ENCODE data around the gene KNTC1. TPM values are rescaled to one million over a fixed set of nuclear protein-coding genes. Genes with fewer than 3 reads are reported as not detected.
"Not testable (repeated sequence)": the region's sequence is repeated elsewhere in the genome, so short reads cannot be mapped to it uniquely, and the experiment has no call there.

Gene KNTC1
- total and polyA plus RNA-seq, 3 experiments from 2014 or later = 3.8 to 69.6 (median 66.0) TPM

- H3K27me3 ChIP-seq (ENCODE audit: insufficient read depth, low read length, poor library complexity, severe bottlenecking); H3K4me1 ChIP-seq (ENCODE audit: insufficient read depth, low read length); H3K27me3 Mint-ChIP-seq; H3K4me1 Mint-ChIP-seq; POLR2A ChIA-PET; H3K9me3 Mint-ChIP-seq; DNase-seq; H3K27ac ChIP-seq (ENCODE audit: low read depth, low read length); H3K36me3 ChIP-seq (ENCODE audit: insufficient read depth, low read length); H3K4me3 ChIP-seq (ENCODE audit: low read length); H3K9me3 ChIP-seq (ENCODE audit: low read length); H3K4me3 Mint-ChIP-seq: not testable (repeated sequence)
- CTCF ChIA-PET = interaction anchor here (1.4 kb wide), 1 partner anchor 12 kb away, joined by 3 read pairs; no protein-coding TSS in a partner anchor
- Mint-ChIP-seq H3K36me3 (peaks cover 0 to 45% (median 9%) of the 10 kb centered on the region in 3 donors), H3K27ac (peak overlapping the region in 1 of 8 donors; percentile 29)
These were observed 65.5 kb downstream of the KNTC1 start for GRCh38 chr12:122592543-122592942.

GRCh38 chr12:122593910-122594309 is 66.9 kb downstream of the KNTC1 start:
- H3K9me3 Mint-ChIP-seq = no peaks in the 10 kb centered on the region
- no peak overlapping the region for H3K27ac Mint-ChIP-seq
- ChIA-PET POLR2A (no interaction called here), CTCF (no interaction called here)
- no peak overlapping the region for H3K4me3 Mint-ChIP-seq
- DNase-seq = no peak
- no peaks in the 10 kb centered on the region for H3K36me3 ChIP-seq (ENCODE audit: insufficient read depth, low read length)
- H3K9me3 ChIP-seq (ENCODE audit: low read length) = no peaks in the 10 kb centered on the region
- no peak overlapping the region for H3K4me3 ChIP-seq (ENCODE audit: low read length)
- no peaks in the 10 kb centered on the region for H3K27me3 Mint-ChIP-seq
- H3K27ac ChIP-seq (ENCODE audit: low read depth, low read length) = no peak overlapping the region
- H3K36me3 Mint-ChIP-seq = peaks cover 0 to 42% (median 13%) of the 10 kb centered on the region in 3 donors
- peaks cover 0 to 4% (median 0%) of the 10 kb centered on the region in 3 donors for H3K4me1 Mint-ChIP-seq
- H3K27me3 ChIP-seq (ENCODE audit: insufficient read depth, low read length, poor library complexity, severe bottlenecking) = no peaks in the 10 kb centered on the region
- H3K4me1 ChIP-seq (ENCODE audit: insufficient read depth, low read length) = no peaks in the 10 kb centered on the region

GRCh38 chr12:122596838-122597237 is 69.8 kb downstream of the KNTC1 start:
- POLR2A ChIA-PET = no interaction called here
- H3K27me3 Mint-ChIP-seq = no peaks in the 10 kb centered on the region

GRCh38 chr12:122602456-122602855 is 75.4 kb downstream of the KNTC1 start:
- no peaks in the 10 kb centered on the region for H3K4me1 Mint-ChIP-seq
- ChIA-PET POLR2A (no interaction called here), CTCF (no interaction called here)
- H3K36me3 Mint-ChIP-seq = peaks cover 3 to 32% (median 16%) of the 10 kb centered on the region in 3 donors
- H3K27me3 Mint-ChIP-seq = no peaks in the 10 kb centered on the region
- H3K27ac ChIP-seq (ENCODE audit: low read depth, low read length) = no peak overlapping the region
- H3K36me3 ChIP-seq (ENCODE audit: insufficient read depth, low read length) = no peaks in the 10 kb centered on the region
- H3K9me3 Mint-ChIP-seq = no peaks in the 10 kb centered on the region
- H3K4me1 ChIP-seq (ENCODE audit: insufficient read depth, low read length) = no peaks in the 10 kb centered on the region
- no peak overlapping the region for H3K27ac Mint-ChIP-seq
- H3K27me3 ChIP-seq (ENCODE audit: insufficient read depth, low read length, poor library complexity, severe bottlenecking) = no peaks in the 10 kb centered on the region
- no peak for DNase-seq
- no peaks in the 10 kb centered on the region for H3K9me3 ChIP-seq (ENCODE audit: low read length)
- no peak overlapping the region for H3K4me3 ChIP-seq (ENCODE audit: low read length)
- no peak overlapping the region for H3K4me3 Mint-ChIP-seq

More at GRCh38 chr12:122596838-122597237, 69.8 kb downstream of the KNTC1 start:
- no peaks in the 10 kb centered on the region for H3K36me3 ChIP-seq (ENCODE audit: insufficient read depth, low read length)
- Mint-ChIP-seq H3K4me3 (no peak overlapping the region), H3K27ac (peak overlapping the region in 3 of 8 donors; percentile 17 to 82 (median 76)), H3K36me3 (peaks cover 0 to 27% (median 9%) of the 10 kb centered on the region in 3 donors), H3K4me1 (peaks cover 0 to 4% (median 0%) of the 10 kb centered on the region in 3 donors), H3K9me3 (no peaks in the 10 kb centered on the region)
- no peak for DNase-seq
- CTCF ChIA-PET = no interaction called here
- no peaks in the 10 kb centered on the region for H3K9me3 ChIP-seq (ENCODE audit: low read length)
- H3K27me3 ChIP-seq (ENCODE audit: insufficient read depth, low read length, poor library complexity, severe bottlenecking) = no peaks in the 10 kb centered on the region
- no peak overlapping the region for H3K4me3 ChIP-seq (ENCODE audit: low read length)
- no peak overlapping the region for H3K27ac ChIP-seq (ENCODE audit: low read depth, low read length)
- no peaks in the 10 kb centered on the region for H3K4me1 ChIP-seq (ENCODE audit: insufficient read depth, low read length)

GRCh38 chr12:122604993-122605392 is 77.9 kb downstream of the KNTC1 start:
- no peaks in the 10 kb centered on the region for H3K9me3 ChIP-seq (ENCODE audit: low read length)
- no peak overlapping the region for H3K4me3 ChIP-seq (ENCODE audit: low read length)
- no peaks in the 10 kb centered on the region for H3K9me3 Mint-ChIP-seq
- no peaks in the 10 kb centered on the region for H3K4me1 Mint-ChIP-seq
- no peaks in the 10 kb centered on the region for H3K36me3 ChIP-seq (ENCODE audit: insufficient read depth, low read length)
- no peaks in the 10 kb centered on the region for H3K27me3 ChIP-seq (ENCODE audit: insufficient read depth, low read length, poor library complexity, severe bottlenecking)
- H3K36me3 Mint-ChIP-seq = peaks cover 3 to 36% (median 15%) of the 10 kb centered on the region in 3 donors
- no peak for DNase-seq
- no peak overlapping the region for H3K4me3 Mint-ChIP-seq
- POLR2A ChIA-PET = no interaction called here
- H3K27me3 Mint-ChIP-seq = no peaks in the 10 kb centered on the region
- CTCF ChIA-PET = no interaction called here
- no peak overlapping the region for H3K27ac Mint-ChIP-seq
- H3K27ac ChIP-seq (ENCODE audit: low read depth, low read length) = no peak overlapping the region
- H3K4me1 ChIP-seq (ENCODE audit: insufficient read depth, low read length) = no peaks in the 10 kb centered on the region

GRCh38 chr12:122609732-122610131 is 82.7 kb downstream of the KNTC1 start:
- H3K27me3 Mint-ChIP-seq = no peaks in the 10 kb centered on the region
- CTCF ChIA-PET = no interaction called here
- Histone ChIP-seq H3K27me3 (ENCODE audit: insufficient read depth, low read length, poor library complexity, severe bottlenecking) (no peaks in the 10 kb centered on the region), H3K27ac (ENCODE audit: low read depth, low read length) (no peak overlapping the region), H3K4me3 (ENCODE audit: low read length) (no peak overlapping the region), H3K9me3 (ENCODE audit: low read length) (no peaks in the 10 kb centered on the region), H3K4me1 (ENCODE audit: insufficient read depth, low read length) (no peaks in the 10 kb centered on the region), H3K36me3 (ENCODE audit: insufficient read depth, low read length) (no peaks in the 10 kb centered on the region)
- no peak overlapping the region for H3K27ac Mint-ChIP-seq
- no peaks in the 10 kb centered on the region for H3K9me3 Mint-ChIP-seq
- H3K4me1 Mint-ChIP-seq = no peaks in the 10 kb centered on the region
- peaks cover 8 to 54% (median 12%) of the 10 kb centered on the region in 3 donors for H3K36me3 Mint-ChIP-seq
- no peak for DNase-seq
- no peak overlapping the region for H3K4me3 Mint-ChIP-seq
- POLR2A ChIA-PET = interaction anchor here (0.6 kb wide), 1 partner anchor 560 kb away, joined by 6 read pairs; no protein-coding TSS in a partner anchor

- H3K4me3 ChIP-seq (ENCODE audit: low read length) = no peak overlapping the region
- H3K4me1 ChIP-seq (ENCODE audit: insufficient read depth, low read length) = no peaks in the 10 kb centered on the region
- POLR2A ChIA-PET = interaction anchor here (0.6 kb wide), 1 partner anchor 559 kb away, joined by 6 read pairs; no protein-coding TSS in a partner anchor
- CTCF ChIA-PET = no interaction called here
- no peak overlapping the region for H3K4me3 Mint-ChIP-seq
- H3K36me3 ChIP-seq (ENCODE audit: insufficient read depth, low read length) = no peaks in the 10 kb centered on the region
- H3K27ac ChIP-seq (ENCODE audit: low read depth, low read length) = no peak overlapping the region
- no peaks in the 10 kb centered on the region for H3K9me3 ChIP-seq (ENCODE audit: low read length)
- no peaks in the 10 kb centered on the region for H3K27me3 ChIP-seq (ENCODE audit: insufficient read depth, low read length, poor library complexity, severe bottlenecking)
- H3K36me3 Mint-ChIP-seq = peaks cover 7 to 55% (median 11%) of the 10 kb centered on the region in 3 donors
- no peaks in the 10 kb centered on the region for H3K27me3 Mint-ChIP-seq
- no peaks in the 10 kb centered on the region for H3K4me1 Mint-ChIP-seq
- H3K9me3 Mint-ChIP-seq = no peaks in the 10 kb centered on the region
- no peak overlapping the region for H3K27ac Mint-ChIP-seq
- no peak for DNase-seq
These were observed 83.2 kb downstream of the KNTC1 start for GRCh38 chr12:122610207-122610606.

- Mint-ChIP-seq H3K27ac (no peak overlapping the region), H3K9me3 (no peaks in the 10 kb centered on the region), H3K36me3 (peaks cover 7 to 55% (median 11%) of the 10 kb centered on the region in 3 donors), H3K4me3 (no peak overlapping the region), H3K27me3 (no peaks in the 10 kb centered on the region), H3K4me1 (no peaks in the 10 kb centered on the region)
- no peak overlapping the region for H3K4me3 ChIP-seq (ENCODE audit: low read length)
- no peaks in the 10 kb centered on the region for H3K9me3 ChIP-seq (ENCODE audit: low read length)
- H3K27me3 ChIP-seq (ENCODE audit: insufficient read depth, low read length, poor library complexity, severe bottlenecking) = no peaks in the 10 kb centered on the region
- ChIA-PET POLR2A (no interaction called here), CTCF (no interaction called here)
- no peak for DNase-seq
- H3K4me1 ChIP-seq (ENCODE audit: insufficient read depth, low read length) = no peaks in the 10 kb centered on the region
- H3K36me3 ChIP-seq (ENCODE audit: insufficient read depth, low read length) = no peaks in the 10 kb centered on the region
- no peak overlapping the region for H3K27ac ChIP-seq (ENCODE audit: low read depth, low read length)
These were observed 83.9 kb downstream of the KNTC1 start for GRCh38 chr12:122610911-122611310.

- Histone ChIP-seq H3K27ac (ENCODE audit: low read depth, low read length) (no peak overlapping the region), H3K4me3 (ENCODE audit: low read length) (no peak overlapping the region), H3K4me1 (ENCODE audit: insufficient read depth, low read length) (no peaks in the 10 kb centered on the region), H3K9me3 (ENCODE audit: low read length) (no peaks in the 10 kb centered on the region), H3K27me3 (ENCODE audit: insufficient read depth, low read length, poor library complexity, severe bottlenecking) (no peaks in the 10 kb centered on the region), H3K36me3 (ENCODE audit: insufficient read depth, low read length) (no peaks in the 10 kb centered on the region)
- H3K27ac Mint-ChIP-seq = no peak overlapping the region
- H3K36me3 Mint-ChIP-seq = peaks cover 7 to 60% (median 9%) of the 10 kb centered on the region in 3 donors
- no peak overlapping the region for H3K4me3 Mint-ChIP-seq
- DNase-seq = no peak
- ChIA-PET CTCF (no interaction called here), POLR2A (no interaction called here)
- no peaks in the 10 kb centered on the region for H3K9me3 Mint-ChIP-seq
- no peaks in the 10 kb centered on the region for H3K27me3 Mint-ChIP-seq
- H3K4me1 Mint-ChIP-seq = no peaks in the 10 kb centered on the region
These were observed 87.8 kb downstream of the KNTC1 start for GRCh38 chr12:122614839-122615238.

Measured in CD8-positive, alpha-beta memory T cell (primary cell).